A375 (cell line): ENCODE results near the gene GP5. TPM values are rescaled to one million over a fixed set of nuclear protein-coding genes. Genes with fewer than 3 reads are reported as not detected.

ENCODE experiments used
- total RNA-seq: library from RNA; depleted of rRNA; stranded (reverse); fragments of >200 nt; shearing (Covaris generic); gene quantifications from 2 replicates; pipeline ENCODE4 v1.2.3, GENCODE V29; 2014; rRNA removed

GP5 gene, protein sequence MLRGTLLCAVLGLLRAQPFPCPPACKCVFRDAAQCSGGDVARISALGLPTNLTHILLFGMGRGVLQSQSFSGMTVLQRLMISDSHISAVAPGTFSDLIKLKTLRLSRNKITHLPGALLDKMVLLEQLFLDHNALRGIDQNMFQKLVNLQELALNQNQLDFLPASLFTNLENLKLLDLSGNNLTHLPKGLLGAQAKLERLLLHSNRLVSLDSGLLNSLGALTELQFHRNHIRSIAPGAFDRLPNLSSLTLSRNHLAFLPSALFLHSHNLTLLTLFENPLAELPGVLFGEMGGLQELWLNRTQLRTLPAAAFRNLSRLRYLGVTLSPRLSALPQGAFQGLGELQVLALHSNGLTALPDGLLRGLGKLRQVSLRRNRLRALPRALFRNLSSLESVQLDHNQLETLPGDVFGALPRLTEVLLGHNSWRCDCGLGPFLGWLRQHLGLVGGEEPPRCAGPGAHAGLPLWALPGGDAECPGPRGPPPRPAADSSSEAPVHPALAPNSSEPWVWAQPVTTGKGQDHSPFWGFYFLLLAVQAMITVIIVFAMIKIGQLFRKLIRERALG
- total RNA-seq, result not detected in 2 replicates

GRCh38 chr3:194399166-194399565 lies at the start of gene GP5:
TSS of gene GP5 (minus strand) at chr3:194399266. CDS start at chr3:194398282, 984 bp downstream.

GRCh38 chr3:194369522-194370279 lies 29.4 kb downstream of the GP5 start, which contains the start of gene LRRC15:
TSS of gene LRRC15 (minus strand) at chr3:194369743. CDS start at chr3:194361043, 8,700 bp downstream.

DNA sequence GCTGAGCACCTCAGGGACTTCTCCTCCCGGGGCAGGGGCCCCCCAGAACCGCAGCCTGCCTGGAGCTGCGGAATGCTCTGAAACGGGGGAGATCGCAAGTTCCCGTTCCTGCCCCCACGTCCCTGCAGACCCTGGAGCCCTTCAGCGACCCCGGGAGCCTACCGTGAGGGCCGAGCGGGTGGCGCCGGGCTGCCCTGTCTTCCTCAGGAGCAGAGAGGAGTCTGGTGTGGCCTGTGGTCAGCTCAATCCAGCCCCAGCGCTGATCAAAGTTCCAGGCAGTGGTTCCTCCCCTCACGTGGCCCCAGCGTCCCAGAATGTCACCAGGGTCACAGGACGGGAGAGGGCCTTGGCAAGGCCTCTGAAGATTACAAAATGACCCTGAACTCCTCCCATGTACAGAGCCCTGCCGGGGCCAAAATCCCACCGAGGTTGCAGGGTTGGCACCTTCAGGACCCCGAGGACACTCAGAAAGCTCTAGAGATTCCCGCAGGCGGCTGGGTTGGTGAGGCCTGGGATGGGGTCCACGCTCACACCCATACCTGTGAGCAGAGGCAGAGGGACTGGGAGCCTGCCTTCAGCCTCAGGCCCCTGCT lies 47.9 kb downstream of the GP5 start, which contains the start of gene CPN2:
CPN2 (minus strand) TSS at position 249 of the 593 bp plus-strand sequence. CDS start 8,626 bp downstream, outside the sequence.

Other genes with a start within 250 kb of the GP5 start
- gene CPN2, start 47.9 kb downstream of the GP5 start, total RNA-seq, result not detected in 2 replicates
- 0.11 and 0.32 TPM in 2 replicates for gene LRRC15, start 29.5 kb downstream of the GP5 start, total RNA-seq
- 108 and 114 TPM in 2 replicates for gene ATP13A3, start 87.7 kb upstream of the GP5 start, total RNA-seq
- 11.8 and 17.8 TPM in 2 replicates for gene TMEM44, start 234.2 kb upstream of the GP5 start, total RNA-seq